Osteocyte (in vitro differentiated cells): ENCODE measurements around the gene RPS6KA6. TPM values are rescaled to one million over a fixed set of nuclear protein-coding genes. Genes with fewer than 3 reads are reported as not detected.

Experiments
- DNase-seq: peaks from one replicate; pipeline ENCODE4 v3.0.0; 2021; ENCODE audit warnings: mixed read lengths; ENCODE audit not compliant: unreplicated experiment; ENCODE audit errors: extremely low spot score
- H3K27ac Mint-ChIP-seq: one replicate; pipeline ENCODE4 v1.8.0; 2021; ENCODE audit warnings: mild to moderate bottlenecking, mixed read lengths; ENCODE audit not compliant: unreplicated experiment
- H3K27me3 Mint-ChIP-seq: one replicate; pipeline ENCODE4 v1.8.0; 2021; ENCODE audit warnings: mixed read lengths; ENCODE audit not compliant: unreplicated experiment
- H3K36me3 Mint-ChIP-seq: one replicate; pipeline ENCODE4 v1.8.0; 2021; ENCODE audit warnings: mixed read lengths; ENCODE audit not compliant: unreplicated experiment
- H3K4me1 Mint-ChIP-seq: one replicate; pipeline ENCODE4 v1.8.0; 2021; ENCODE audit warnings: mixed read lengths; ENCODE audit not compliant: unreplicated experiment
- H3K4me3 Mint-ChIP-seq: one replicate; pipeline ENCODE4 v1.8.0; 2021; ENCODE audit warnings: mild to moderate bottlenecking, moderate library complexity, mixed read lengths; ENCODE audit not compliant: unreplicated experiment
- H3K9me3 Mint-ChIP-seq: one replicate; pipeline ENCODE4 v1.8.0; 2021; ENCODE audit warnings: mixed read lengths; ENCODE audit not compliant: unreplicated experiment
- total RNA-seq: library from RNA; stranded (reverse); gene quantifications from 2 replicates; pipeline ENCODE4 v1.2.1, GENCODE V29; 2021
- TF ChIP-seq, protein P1 (sequence below): fragments of 200-600 bp; sonication (generic); IDR thresholded peaks from 2 replicates; pipeline ENCODE4 v1.5.0; 2021; ENCODE audit warnings: antibody characterized with exemption, mild to moderate bottlenecking, moderate library complexity

RPS6KA6 gene
- total RNA-seq, 1 donor from 2014 or later: 2.3 TPM

DNA sequence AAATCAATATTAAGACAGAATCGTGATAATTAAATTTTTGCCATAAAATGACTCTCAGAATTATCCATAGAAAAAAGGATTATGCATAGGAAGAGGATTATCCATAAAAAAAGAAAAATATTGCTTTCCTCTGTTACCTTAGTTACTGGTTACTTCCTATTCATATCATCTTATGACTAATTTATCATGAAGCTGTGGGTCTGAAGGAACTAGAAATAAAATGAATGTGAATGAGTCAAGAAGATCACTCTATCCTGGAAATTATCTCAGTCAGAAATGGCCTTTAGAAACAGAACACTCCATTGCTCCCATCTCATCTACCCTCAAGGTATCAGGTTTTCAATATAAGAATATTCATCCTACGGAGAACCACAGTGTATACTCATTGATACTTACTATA, 19.4 kb downstream of the RPS6KA6 start:
- DNase-seq: no peak
- Mint-ChIP-seq H3K27me3 (no peaks in the 10 kb centered on the region), H3K27ac (no peak overlapping the region), H3K4me1 (peaks cover 7% of the 10 kb centered on the region), H3K36me3 (no peaks in the 10 kb centered on the region), H3K4me3 (no peak overlapping the region), H3K9me3 (peaks cover 10% of the 10 kb centered on the region)
- TF ChIP-seq, protein P1, sequence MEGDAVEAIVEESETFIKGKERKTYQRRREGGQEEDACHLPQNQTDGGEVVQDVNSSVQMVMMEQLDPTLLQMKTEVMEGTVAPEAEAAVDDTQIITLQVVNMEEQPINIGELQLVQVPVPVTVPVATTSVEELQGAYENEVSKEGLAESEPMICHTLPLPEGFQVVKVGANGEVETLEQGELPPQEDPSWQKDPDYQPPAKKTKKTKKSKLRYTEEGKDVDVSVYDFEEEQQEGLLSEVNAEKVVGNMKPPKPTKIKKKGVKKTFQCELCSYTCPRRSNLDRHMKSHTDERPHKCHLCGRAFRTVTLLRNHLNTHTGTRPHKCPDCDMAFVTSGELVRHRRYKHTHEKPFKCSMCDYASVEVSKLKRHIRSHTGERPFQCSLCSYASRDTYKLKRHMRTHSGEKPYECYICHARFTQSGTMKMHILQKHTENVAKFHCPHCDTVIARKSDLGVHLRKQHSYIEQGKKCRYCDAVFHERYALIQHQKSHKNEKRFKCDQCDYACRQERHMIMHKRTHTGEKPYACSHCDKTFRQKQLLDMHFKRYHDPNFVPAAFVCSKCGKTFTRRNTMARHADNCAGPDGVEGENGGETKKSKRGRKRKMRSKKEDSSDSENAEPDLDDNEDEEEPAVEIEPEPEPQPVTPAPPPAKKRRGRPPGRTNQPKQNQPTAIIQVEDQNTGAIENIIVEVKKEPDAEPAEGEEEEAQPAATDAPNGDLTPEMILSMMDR: no peak

DNA sequence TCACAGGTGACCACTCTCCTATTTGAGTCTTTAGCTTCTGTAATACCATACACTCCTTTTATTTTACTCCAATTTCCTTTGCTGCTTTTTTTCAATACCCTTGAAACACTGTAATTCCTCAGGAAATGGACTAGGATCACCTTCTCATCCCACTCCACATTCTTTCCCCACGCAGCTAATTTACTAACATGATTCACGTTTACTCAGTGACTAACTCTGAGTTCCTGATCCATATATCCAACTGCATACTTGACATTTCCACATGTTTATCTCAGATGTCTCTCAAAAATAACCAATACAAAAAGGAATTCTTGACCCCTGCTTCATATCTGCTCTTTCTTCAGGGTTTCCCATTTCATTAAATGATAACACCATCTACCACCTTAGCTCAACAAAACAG, 19.9 kb downstream of the RPS6KA6 start:
- TF ChIP-seq, protein P1: no peak
- H3K27ac Mint-ChIP-seq: no peak overlapping the region
- no peaks in the 10 kb centered on the region for H3K36me3 Mint-ChIP-seq
- H3K9me3 Mint-ChIP-seq: peaks cover 10% of the 10 kb centered on the region
- H3K27me3 Mint-ChIP-seq: no peaks in the 10 kb centered on the region
- DNase-seq: no peak
- peaks cover 7% of the 10 kb centered on the region for H3K4me1 Mint-ChIP-seq
- no peak overlapping the region for H3K4me3 Mint-ChIP-seq

DNA sequence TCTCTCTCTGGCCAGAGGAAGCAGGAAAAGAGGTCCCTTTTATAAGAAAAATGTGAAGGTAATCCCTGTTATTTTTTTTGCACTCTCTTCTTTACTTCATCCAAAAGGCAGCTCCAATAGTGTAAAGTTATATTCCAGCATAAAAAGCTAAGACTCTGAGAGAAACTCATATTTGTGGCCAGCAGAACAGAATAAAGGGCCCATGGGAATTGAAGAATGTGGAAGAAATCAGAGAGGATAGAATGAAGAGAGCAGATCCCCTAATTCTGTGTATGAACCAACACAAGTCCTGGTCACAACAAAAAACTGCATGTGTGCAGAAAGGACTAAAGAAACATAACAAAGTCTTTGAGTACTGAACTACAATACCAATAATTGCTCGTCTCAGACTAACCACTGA, 22.3 kb downstream of the RPS6KA6 start:
- no peak overlapping the region for H3K4me3 Mint-ChIP-seq
- H3K9me3 Mint-ChIP-seq: peaks cover 10% of the 10 kb centered on the region
- H3K36me3 Mint-ChIP-seq: no peaks in the 10 kb centered on the region
- no peaks in the 10 kb centered on the region for H3K27me3 Mint-ChIP-seq
- H3K4me1 Mint-ChIP-seq: peaks cover 7% of the 10 kb centered on the region
- TF ChIP-seq, protein P1: no peak
- DNase-seq: no peak
- H3K27ac Mint-ChIP-seq: no peak overlapping the region

DNA sequence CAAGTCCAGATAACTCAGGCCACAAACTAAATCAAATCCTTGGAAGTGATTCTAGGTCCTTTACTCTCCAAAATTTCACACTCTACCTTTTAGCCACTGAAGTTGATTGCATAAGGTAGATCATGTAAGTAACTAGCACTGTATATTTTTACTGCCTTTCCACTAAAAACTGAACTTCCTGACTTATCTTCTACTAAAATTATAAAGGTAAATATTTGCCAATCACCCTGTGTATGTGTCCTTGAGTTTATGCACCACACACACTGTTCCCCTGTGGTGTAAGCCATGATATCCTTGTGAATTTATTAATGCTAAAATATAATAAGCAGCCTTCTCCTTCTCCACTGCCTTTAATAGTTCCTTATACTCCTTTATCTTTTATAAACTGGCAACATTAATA, 25.6 kb downstream of the RPS6KA6 start:
- Mint-ChIP-seq H3K27ac (no peak overlapping the region), H3K36me3 (no peaks in the 10 kb centered on the region), H3K27me3 (no peaks in the 10 kb centered on the region), H3K4me3 (no peak overlapping the region), H3K9me3 (peaks cover 3% of the 10 kb centered on the region), H3K4me1 (peaks cover 7% of the 10 kb centered on the region)
- TF ChIP-seq, protein P1: no peak
- no peak for DNase-seq

DNA sequence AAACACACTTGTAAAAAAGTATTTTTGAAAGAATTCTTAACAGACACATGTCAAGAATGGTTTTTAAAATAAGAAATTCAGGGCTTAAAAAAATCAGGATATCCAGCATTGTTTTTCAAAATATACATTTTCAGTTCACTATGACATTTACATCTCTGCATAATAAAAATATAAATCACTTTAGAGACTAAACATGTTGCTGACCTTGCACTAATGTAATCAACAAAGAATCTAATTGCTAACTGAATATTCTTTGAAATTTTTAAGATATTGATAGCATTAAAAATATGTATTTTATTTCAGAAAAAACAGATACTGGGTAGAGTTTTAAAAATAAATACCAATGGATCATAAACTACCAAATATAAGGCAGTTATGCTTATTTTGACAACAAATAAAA, 26.4 kb downstream of the RPS6KA6 start:
- TF ChIP-seq, protein P1: no peak
- Mint-ChIP-seq H3K27ac (no peak overlapping the region), H3K4me1 (peaks cover 7% of the 10 kb centered on the region), H3K36me3 (no peaks in the 10 kb centered on the region), H3K27me3 (no peaks in the 10 kb centered on the region), H3K4me3 (no peak overlapping the region), H3K9me3 (peaks cover 3% of the 10 kb centered on the region)
- DNase-seq: no peak
